22Rv1 (cell line): ENCODE results near the gene SPIRE2.

Experiments
- CTCF ChIP-seq: fragments of 450-650 bp; IDR thresholded peaks from 2 replicates; pipeline ENCODE4 v1.5.1; 2017; ENCODE audit warnings: mild to moderate bottlenecking
- ZFX ChIP-seq: fragments of 450-650 bp; IDR thresholded peaks from 2 replicates; pipeline ENCODE4 v1.6.1; 2017; ENCODE audit warnings: antibody characterized with exemption, borderline replicate concordance

DNA sequence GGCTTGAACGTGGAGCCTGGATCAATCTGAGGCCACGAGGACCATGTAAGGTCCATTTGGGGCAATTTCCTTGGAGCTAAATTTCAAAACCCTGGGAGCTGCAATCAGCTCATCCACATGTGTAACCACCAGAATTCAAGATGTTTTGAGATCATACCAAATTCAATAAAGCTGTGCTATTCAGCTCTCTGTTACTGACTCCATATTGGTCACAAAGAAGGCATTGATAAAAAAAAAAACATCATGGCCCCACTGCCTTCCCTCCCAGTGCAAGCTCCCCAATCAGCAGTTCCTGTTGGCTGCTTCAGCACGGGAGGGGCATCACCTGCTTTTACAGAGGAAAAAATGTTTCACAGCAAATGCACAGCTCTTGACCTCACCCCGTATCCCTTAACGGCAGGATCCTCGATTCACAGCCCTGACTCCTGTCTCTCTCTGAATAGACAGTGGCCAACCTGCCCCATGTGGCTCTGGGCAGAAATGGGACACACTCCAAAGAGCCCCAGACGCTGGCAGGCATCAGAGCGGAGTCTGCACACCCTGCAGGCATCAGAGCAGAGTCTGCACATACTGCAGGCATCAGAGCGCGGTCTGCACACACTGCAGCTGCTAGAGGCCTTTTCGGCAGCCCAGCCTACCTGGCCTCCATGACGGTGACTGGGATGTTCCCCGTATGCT is 48.9 kb upstream of the SPIRE2 start:
- TF ChIP-seq CTCF (no peak), ZFX (no peak)
